IMR-90 (cell line): ENCODE measurements around the gene SERBP1. TPM values are rescaled to one million over a fixed set of nuclear protein-coding genes. Genes with fewer than 3 reads are reported as not detected.

ENCODE experiments used
- ATAC-seq: fragments of 200-7000 bp; cut with Tn5 transposase; 2 replicates; pipeline ENCODE4 v1.9.1; 2020; ENCODE audit warnings: low read depth, mild to moderate bottlenecking, moderate library complexity
- BruUV-seq: library from RNA; stranded (reverse); fragments of 400-500 nt; replicated peaks from 2 replicates; lab custom pipeline; 2021; lab: Mats Ljungman, UMichigan
- CTCF ChIA-PET: fragments of 300-600 bp; formaldehyde crosslinking; extraction: SDS; loops from one replicate; lab custom pipeline; 2021; ENCODE audit warnings: antibody characterized with exemption; lab: Yijun Ruan, JAX
- POLR2A ChIA-PET: fragments of 300-600 bp; sonication (Branson Sonifier 250); formaldehyde crosslinking; loops from one replicate; lab custom pipeline; 2022; ENCODE audit warnings: antibody characterized with exemption; ENCODE audit not compliant: unreplicated experiment; lab: Charles Lee
- DNase-seq: peaks from one replicate; pipeline ENCODE4 v3.0.0; 2013
- H2AFZ ChIP-seq: replicated peaks from 2 replicates; pipeline ENCODE3; 2013; ENCODE audit warnings: low read length, mild to moderate bottlenecking; ENCODE audit not compliant: poor library complexity
- H2AK5ac ChIP-seq: 2 replicates; pipeline ENCODE4 v1.6.1; 2013; ENCODE audit warnings: low read depth, low read length, inconsistent platforms
- H2AK9ac ChIP-seq: replicated peaks from 2 replicates; pipeline ENCODE3; 2013; ENCODE audit warnings: mild to moderate bottlenecking, low read depth, low read length, moderate library complexity; ENCODE audit not compliant: poor library complexity
- H2BK120ac ChIP-seq: 2 replicates; pipeline ENCODE4 v1.6.1; 2013; ENCODE audit warnings: low read depth, low read length, inconsistent platforms
- H2BK15ac ChIP-seq: 3 replicates; pipeline ENCODE4 v1.6.1; 2013; ENCODE audit warnings: low read depth, low read length, inconsistent platforms
- H2BK20ac ChIP-seq: 2 replicates; pipeline ENCODE4 v1.6.1; 2013; ENCODE audit warnings: low read depth, mild to moderate bottlenecking, inconsistent platforms, low read length, moderate library complexity
- H2BK5ac ChIP-seq: 2 replicates; pipeline ENCODE4 v1.6.1; 2013; ENCODE audit warnings: mild to moderate bottlenecking, low read depth, low read length, inconsistent platforms; ENCODE audit not compliant: poor library complexity, severe bottlenecking
- H3K14ac ChIP-seq: replicated peaks from 2 replicates; pipeline ENCODE4 v1.6.1; 2013; ENCODE audit warnings: low read depth, low read length, inconsistent platforms
- H3K18ac ChIP-seq: 2 replicates; pipeline ENCODE4 v1.6.1; 2013; ENCODE audit warnings: low read depth, low read length, control low read depth
- H3K23ac ChIP-seq: 2 replicates; pipeline ENCODE4 v1.6.1; 2013; ENCODE audit warnings: low read depth, low read length, inconsistent platforms
- H3K27ac ChIP-seq: 2 replicates; pipeline ENCODE4 v1.5.1; 2013; ENCODE audit warnings: mild to moderate bottlenecking, control low read depth, low read length; ENCODE audit not compliant: insufficient read depth
- H3K27me3 ChIP-seq: 2 replicates; pipeline ENCODE4 v1.6.1; 2013; ENCODE audit warnings: low read length; ENCODE audit not compliant: control insufficient read depth, insufficient read depth
- H3K36me3 ChIP-seq: 2 replicates; pipeline ENCODE4 v1.6.1; 2013; ENCODE audit warnings: low read length, mixed read lengths; ENCODE audit not compliant: control insufficient read depth, insufficient read depth
- H3K4ac ChIP-seq: 2 replicates; pipeline ENCODE4 v1.6.1; 2013; ENCODE audit warnings: low read depth, low read length, inconsistent platforms
- H3K4me1 ChIP-seq: 2 replicates; pipeline ENCODE4 v1.6.1; 2013; ENCODE audit warnings: low read length, mixed read lengths; ENCODE audit not compliant: control insufficient read depth, insufficient read depth
- H3K4me2 ChIP-seq: 2 replicates; pipeline ENCODE4 v1.6.1; 2013; ENCODE audit warnings: low read depth, mild to moderate bottlenecking, control low read depth, low read length, moderate library complexity
- H3K4me3 ChIP-seq: 2 replicates; pipeline ENCODE4 v1.5.1; 2013; ENCODE audit warnings: low read depth, mild to moderate bottlenecking, control low read depth, low read length, moderate library complexity; ENCODE audit not compliant: insufficient read depth
- H3K56ac ChIP-seq: 2 replicates; pipeline ENCODE4 v1.6.1; 2013; ENCODE audit warnings: low read length, inconsistent platforms; ENCODE audit not compliant: insufficient read depth; ENCODE audit errors: extremely low read depth
- H3K79me1 ChIP-seq, 2 experiments: 2 replicates each; pipeline ENCODE4 v1.6.1; 2013; ENCODE audit warnings: low read length in 2 of 2, inconsistent platforms in 1 of 2, low read depth in 1 of 2
- H3K9ac ChIP-seq: 2 replicates; pipeline ENCODE4 v1.6.1; 2013; ENCODE audit warnings: low read depth, low read length, control low read depth
- H3K9me1 ChIP-seq: 2 replicates; pipeline ENCODE4 v1.6.1; 2013; ENCODE audit warnings: low read length, inconsistent platforms; ENCODE audit not compliant: insufficient read depth
- H3K9me3 ChIP-seq: 2 replicates; pipeline ENCODE4 v1.6.1; 2013; ENCODE audit warnings: low read length; ENCODE audit not compliant: control insufficient read depth, insufficient read depth
- H4K20me1 ChIP-seq: 2 replicates; pipeline ENCODE4 v1.6.1; 2013; ENCODE audit warnings: low read length, inconsistent platforms; ENCODE audit not compliant: insufficient read depth
- H4K5ac ChIP-seq: 2 replicates; pipeline ENCODE4 v1.6.1; 2013; ENCODE audit warnings: mild to moderate bottlenecking, low read depth, low read length, control low read depth
- H4K8ac ChIP-seq, 2 experiments: 2 replicates each; pipeline ENCODE4 v1.6.1; 2013; ENCODE audit warnings: low read depth in 2 of 2, low read length in 2 of 2, control low read depth in 1 of 2, inconsistent platforms in 1 of 2
- H4K91ac ChIP-seq: 2 replicates; pipeline ENCODE4 v1.6.1; 2013; ENCODE audit warnings: low read depth, low read length, inconsistent platforms; ENCODE audit not compliant: insufficient read depth
- BHLHE40 ChIP-seq: fragments of 150-350 bp; IDR thresholded peaks from 2 replicates; pipeline ENCODE4 v1.6.1; 2016; ENCODE audit warnings: mild to moderate bottlenecking, low read depth, low read length
- CHD1 ChIP-seq: IDR thresholded peaks from 2 replicates; pipeline ENCODE4 v1.6.1; 2012; ENCODE audit warnings: low read depth, low read length, improper control_type of control experiment
- CTCF ChIP-seq: conservative IDR thresholded peaks from 2 replicates; pipeline ENCODE4 v1.5.1; 2012; ENCODE audit warnings: mild to moderate bottlenecking, low read depth, low read length, improper control_type of control experiment
- FOS ChIP-seq: fragments of 150-350 bp; IDR thresholded peaks from 2 replicates; pipeline ENCODE4 v1.6.1; 2016; ENCODE audit warnings: low read depth, low read length
- MAFK ChIP-seq: IDR thresholded peaks from 2 replicates; pipeline ENCODE4 v1.6.1; 2012; ENCODE audit warnings: low read depth, low read length, improper control_type of control experiment
- MAZ ChIP-seq: IDR thresholded peaks from 2 replicates; pipeline ENCODE4 v1.6.1; 2012; ENCODE audit warnings: low read depth, mild to moderate bottlenecking, low read length, improper control_type of control experiment, moderate library complexity, borderline replicate concordance
- MXI1 ChIP-seq: IDR thresholded peaks from 2 replicates; pipeline ENCODE4 v1.6.1; 2012; ENCODE audit warnings: low read depth, mild to moderate bottlenecking, low read length, moderate library complexity, borderline replicate concordance
- POLR2A ChIP-seq: IDR thresholded peaks from 2 replicates; pipeline ENCODE4 v1.6.1; 2012; ENCODE audit warnings: mild to moderate bottlenecking, low read depth, low read length
- RAD21 ChIP-seq: IDR thresholded peaks from 2 replicates; pipeline ENCODE4 v1.6.1; 2012; ENCODE audit warnings: low read length, improper control_type of control experiment
- RCOR1 ChIP-seq: IDR thresholded peaks from 2 replicates; pipeline ENCODE4 v1.6.1; 2012; ENCODE audit warnings: mild to moderate bottlenecking, low read length, improper control_type of control experiment; ENCODE audit not compliant: insufficient replicate concordance
- SMC3 ChIP-seq: fragments of 150-350 bp; IDR thresholded peaks from 2 replicates; pipeline ENCODE4 v1.6.1; 2016; ENCODE audit warnings: low read depth, mild to moderate bottlenecking, antibody characterized with exemption, low read length, moderate library complexity
- WGBS, 2 experiments: methylation state at CpG; one replicate each; pipeline versions ENCODE4 v1.1.5 to v1.1.7; 2013; ENCODE audit warnings: missing lambda C conversion rate in 2 of 2; ENCODE audit not compliant: insufficient read length in 1 of 2; ENCODE audit errors: extremely low coverage in 2 of 2; 5-methylcytosine and 5-hydroxymethylcytosine counted together
- dilution Hi-C: fragments of 300-500 bp; cut with HindIII; formaldehyde crosslinking; loops from one replicate; pipeline ENCODE4 v1.14.3; 2018; ENCODE audit warnings: low sequenced_read_pairs; ENCODE audit not compliant: unreplicated experiment
- in situ Hi-C: fragments of 300-500 bp; cut with MboI; formaldehyde crosslinking; loops from 3 replicates; pipeline ENCODE4 v1.14.3; 2019; ENCODE audit warnings: low sequenced_read_pairs, inconsistent platforms, mixed read lengths
- intact Hi-C: fragments of 100-400 bp; cut with micrococcal nuclease; formaldehyde crosslinking; loops from 2 replicates; pipeline ENCODE4 v1.10.0; 2022
- polyA plus RNA-seq, 3 experiments: library from polyadenylated mRNA; depleted of rRNA; stranded (reverse); fragments of >200 nt; gene quantifications; 2 replicates each; pipeline ENCODE4 v1.2.3, GENCODE V29; 2012; ENCODE audit warnings: low replicate concordance in 1 of 3
- total RNA-seq: library from RNA; depleted of rRNA; stranded (reverse); fragments of >200 nt; gene quantifications from 2 replicates; pipeline ENCODE4 v1.2.3, GENCODE V29; 2012
- TF ChIP-seq, protein P1 (sequence below): fragments of 150-350 bp; IDR thresholded peaks from 2 replicates; pipeline ENCODE4 v1.6.1; 2016; ENCODE audit warnings: low read depth, mild to moderate bottlenecking, low read length, moderate library complexity, borderline replicate concordance
- TF ChIP-seq, protein P2 (sequence below): fragments of 150-350 bp; IDR thresholded peaks from 2 replicates; pipeline ENCODE4 v1.6.1; 2017; ENCODE audit warnings: mild to moderate bottlenecking, antibody characterized with exemption, low read length, low read depth

SERBP1 gene
- total and polyA plus RNA-seq, 2 of the 4 experiments (the other 2 are of a cell fraction), result 94.1 to 153 TPM

DNA sequence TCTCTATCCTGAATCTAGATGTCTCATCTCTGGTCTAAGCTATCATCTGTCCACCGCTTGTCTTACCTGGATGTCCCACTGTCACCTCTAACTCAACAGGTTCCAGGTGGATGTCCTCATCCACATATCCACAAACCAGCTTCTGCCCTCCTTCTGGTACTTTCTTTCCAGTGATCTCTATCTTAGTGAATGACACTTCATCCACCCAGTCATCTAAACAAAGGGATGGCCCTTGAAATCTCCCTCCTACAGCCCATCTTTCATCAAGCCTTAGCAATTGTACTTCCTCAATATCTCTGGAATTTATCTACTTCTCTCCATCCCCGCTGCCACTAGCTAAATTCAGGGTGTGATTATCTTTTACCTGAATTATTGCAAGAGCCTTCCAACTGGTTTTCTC is 33.9 kb upstream of the SERBP1 start:
- dilution Hi-C loops, result no loop called here
- no peak for DNase-seq
- TF ChIP-seq BHLHE40, result no peak
- TF ChIP-seq, protein P1, sequence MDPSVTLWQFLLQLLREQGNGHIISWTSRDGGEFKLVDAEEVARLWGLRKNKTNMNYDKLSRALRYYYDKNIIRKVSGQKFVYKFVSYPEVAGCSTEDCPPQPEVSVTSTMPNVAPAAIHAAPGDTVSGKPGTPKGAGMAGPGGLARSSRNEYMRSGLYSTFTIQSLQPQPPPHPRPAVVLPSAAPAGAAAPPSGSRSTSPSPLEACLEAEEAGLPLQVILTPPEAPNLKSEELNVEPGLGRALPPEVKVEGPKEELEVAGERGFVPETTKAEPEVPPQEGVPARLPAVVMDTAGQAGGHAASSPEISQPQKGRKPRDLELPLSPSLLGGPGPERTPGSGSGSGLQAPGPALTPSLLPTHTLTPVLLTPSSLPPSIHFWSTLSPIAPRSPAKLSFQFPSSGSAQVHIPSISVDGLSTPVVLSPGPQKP, result no peak
- no peak for TF ChIP-seq MAFK
- TF ChIP-seq, protein P2, sequence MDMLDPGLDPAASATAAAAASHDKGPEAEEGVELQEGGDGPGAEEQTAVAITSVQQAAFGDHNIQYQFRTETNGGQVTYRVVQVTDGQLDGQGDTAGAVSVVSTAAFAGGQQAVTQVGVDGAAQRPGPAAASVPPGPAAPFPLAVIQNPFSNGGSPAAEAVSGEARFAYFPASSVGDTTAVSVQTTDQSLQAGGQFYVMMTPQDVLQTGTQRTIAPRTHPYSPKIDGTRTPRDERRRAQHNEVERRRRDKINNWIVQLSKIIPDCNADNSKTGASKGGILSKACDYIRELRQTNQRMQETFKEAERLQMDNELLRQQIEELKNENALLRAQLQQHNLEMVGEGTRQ, result no peak
- no peak for TF ChIP-seq MXI1
- no peak for TF ChIP-seq POLR2A
- TF ChIP-seq CTCF, result no peak
- no peak for TF ChIP-seq MAZ
- no peak for TF ChIP-seq RAD21
- no peak for TF ChIP-seq RCOR1
- TF ChIP-seq FOS, result no peak
- no peak for TF ChIP-seq CHD1
- no peak for TF ChIP-seq SMC3
- H2BK15ac ChIP-seq, result no peak overlapping the region
- no peak overlapping the region for H4K5ac ChIP-seq
- no peak overlapping the region for H3K4me3 ChIP-seq
- H2BK20ac ChIP-seq, result no peak overlapping the region
- no peak overlapping the region for H2AK9ac ChIP-seq
- in situ Hi-C loops, result no loop called here
- peaks cover 34% of the 10 kb centered on the region for H3K27me3 ChIP-seq
- no peaks in the 10 kb centered on the region for H3K9me3 ChIP-seq
- H3K4ac ChIP-seq, result no peak overlapping the region
- no peak overlapping the region for H4K8ac ChIP-seq
- H4K91ac ChIP-seq, result no peak overlapping the region
- no peak overlapping the region for H2BK120ac ChIP-seq
- no peak overlapping the region for H2AK5ac ChIP-seq
- ATAC-seq, result no peak
- no peak overlapping the region for H2AFZ ChIP-seq
- H3K4me1 ChIP-seq, result no peaks in the 10 kb centered on the region; the same call in 1 of the 2 replicates
- H3K36me3 ChIP-seq, result no peaks in the 10 kb centered on the region
- intact Hi-C loops, result no loop called here
- CTCF ChIA-PET, result interaction anchor here (1.0 kb wide), 1 partner anchor 16 kb away, joined by 3 read pairs; no protein-coding TSS in a partner anchor
- no peaks in the 10 kb centered on the region for H3K79me1 ChIP-seq
- H2BK5ac ChIP-seq, result no peak overlapping the region
- H3K18ac ChIP-seq, result no peak overlapping the region
- no peak overlapping the region for H3K23ac ChIP-seq
- no TSS peak for BruUV-seq
- POLR2A ChIA-PET, result no interaction called here
- no peak overlapping the region for H3K27ac ChIP-seq
- WGBS, 2 experiments, result 86% methylated on average over 1 of the region's 2 CpGs; no CpG with 5 or more reads in 1 of the 2 experiments
- H3K9ac ChIP-seq, result no peak overlapping the region
- H3K9me1 ChIP-seq, result no peaks in the 10 kb centered on the region
- H3K14ac ChIP-seq, result no peak overlapping the region
- no peak overlapping the region for H3K56ac ChIP-seq
- H4K20me1 ChIP-seq, result no peaks in the 10 kb centered on the region
- no peak overlapping the region for H3K4me2 ChIP-seq
